Right lobe of liver (tissue), 4 donors: ENCODE measurements around the gene CELSR1.

Experiments
- POLR2A ChIP-seq: fragments of 450-650 bp; IDR thresholded peaks from one replicate; pipeline ENCODE4 v1.6.1; 2017; ENCODE audit warnings: antibody characterized with exemption, mild to moderate bottlenecking
- TF ChIP-seq, protein P1 (sequence below), 4 donors: fragments of 200-600 bp in 3 of 4; fragments of 450-650 bp in 1 of 4; IDR thresholded peaks; one replicate each; pipeline versions ENCODE4 v1.5.1 to v1.8.0; 2016 to 2022; ENCODE audit warnings: antibody characterized with exemption in 4 of 4, mild to moderate bottlenecking in 2 of 4
- donor health status: DM: no; HTN: no; CAD: no.
- donor health status: DM: no; HTN: no; CAD: no.
- donor health status: DM: no; HTN: yes; CAD: no.

DNA sequence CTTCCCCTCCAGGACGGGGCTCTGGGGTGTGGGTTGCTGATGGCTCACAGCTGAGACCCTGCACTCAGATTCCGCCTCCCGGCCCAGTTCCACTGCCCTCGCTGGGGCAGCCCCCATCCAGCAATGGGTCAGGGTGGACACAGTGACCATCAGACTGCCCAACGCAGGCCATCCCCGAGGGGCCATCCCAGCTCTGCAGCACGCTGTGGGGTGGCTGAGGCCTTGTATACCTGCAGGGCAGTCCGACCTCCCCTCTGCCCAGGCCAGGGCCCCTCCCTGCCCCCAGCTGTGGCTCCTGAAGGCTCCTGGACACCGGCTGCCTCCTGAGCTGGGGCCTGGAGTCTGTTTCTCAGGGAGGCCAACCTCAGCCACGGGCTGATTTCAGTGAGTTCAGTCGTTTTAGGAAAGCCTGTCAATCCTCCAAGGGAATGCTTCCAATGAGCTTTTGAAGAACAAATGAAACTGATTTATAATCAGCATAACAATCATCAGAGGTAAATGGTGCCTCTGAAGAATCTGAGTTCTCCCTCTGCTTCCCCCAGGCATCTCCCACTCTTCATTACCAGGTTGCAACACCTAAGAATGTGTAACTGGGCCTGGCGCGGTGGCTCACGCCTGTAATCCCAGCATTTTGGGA lies 95.1 kb downstream of the CELSR1 start:
- TF ChIP-seq POLR2A, result no peak
- TF ChIP-seq, protein P1, sequence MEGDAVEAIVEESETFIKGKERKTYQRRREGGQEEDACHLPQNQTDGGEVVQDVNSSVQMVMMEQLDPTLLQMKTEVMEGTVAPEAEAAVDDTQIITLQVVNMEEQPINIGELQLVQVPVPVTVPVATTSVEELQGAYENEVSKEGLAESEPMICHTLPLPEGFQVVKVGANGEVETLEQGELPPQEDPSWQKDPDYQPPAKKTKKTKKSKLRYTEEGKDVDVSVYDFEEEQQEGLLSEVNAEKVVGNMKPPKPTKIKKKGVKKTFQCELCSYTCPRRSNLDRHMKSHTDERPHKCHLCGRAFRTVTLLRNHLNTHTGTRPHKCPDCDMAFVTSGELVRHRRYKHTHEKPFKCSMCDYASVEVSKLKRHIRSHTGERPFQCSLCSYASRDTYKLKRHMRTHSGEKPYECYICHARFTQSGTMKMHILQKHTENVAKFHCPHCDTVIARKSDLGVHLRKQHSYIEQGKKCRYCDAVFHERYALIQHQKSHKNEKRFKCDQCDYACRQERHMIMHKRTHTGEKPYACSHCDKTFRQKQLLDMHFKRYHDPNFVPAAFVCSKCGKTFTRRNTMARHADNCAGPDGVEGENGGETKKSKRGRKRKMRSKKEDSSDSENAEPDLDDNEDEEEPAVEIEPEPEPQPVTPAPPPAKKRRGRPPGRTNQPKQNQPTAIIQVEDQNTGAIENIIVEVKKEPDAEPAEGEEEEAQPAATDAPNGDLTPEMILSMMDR (IDR thresholded peaks at IDR 0.05), result no peak
